PFSK-1 (cell line): ENCODE results near the gene CDK6.

Experiments used
- FOXP2 ChIP-seq: optimal IDR thresholded peaks from 2 replicates; pipeline ENCODE3; 2011; ENCODE audit warnings: borderline replicate concordance, control low read depth, inconsistent platforms; ENCODE audit not compliant: insufficient read depth; ENCODE audit errors: extremely low read length, extremely low read depth
- POLR2AphosphoS5 ChIP-seq: IDR thresholded peaks from 2 replicates; pipeline ENCODE4 v1.6.1; 2012; ENCODE audit warnings: low read depth, mild to moderate bottlenecking, control low read depth, low read length, moderate library complexity
- REST ChIP-seq, 2 experiments: IDR thresholded peaks; 2 replicates each; pipeline versions ENCODE4 v1.6.1 to v1.8.0; 2011 to 2012; ENCODE audit warnings: low read depth in 2 of 2, low read length in 2 of 2, control low read depth in 1 of 2, inconsistent platforms in 1 of 2, mild to moderate bottlenecking in 1 of 2, moderate library complexity in 1 of 2; ENCODE audit not compliant: insufficient read depth in 1 of 2
- SIN3A ChIP-seq: IDR thresholded peaks from 2 replicates; pipeline ENCODE4 v1.6.1; 2012; ENCODE audit warnings: mild to moderate bottlenecking, low read length, moderate library complexity, borderline replicate concordance; ENCODE audit not compliant: insufficient read depth
- TAF1 ChIP-seq: IDR thresholded peaks from 2 replicates; pipeline ENCODE4 v1.6.1; 2012; ENCODE audit warnings: low read length, control low read depth, borderline replicate concordance; ENCODE audit not compliant: insufficient read depth

CDK6 gene

DNA sequence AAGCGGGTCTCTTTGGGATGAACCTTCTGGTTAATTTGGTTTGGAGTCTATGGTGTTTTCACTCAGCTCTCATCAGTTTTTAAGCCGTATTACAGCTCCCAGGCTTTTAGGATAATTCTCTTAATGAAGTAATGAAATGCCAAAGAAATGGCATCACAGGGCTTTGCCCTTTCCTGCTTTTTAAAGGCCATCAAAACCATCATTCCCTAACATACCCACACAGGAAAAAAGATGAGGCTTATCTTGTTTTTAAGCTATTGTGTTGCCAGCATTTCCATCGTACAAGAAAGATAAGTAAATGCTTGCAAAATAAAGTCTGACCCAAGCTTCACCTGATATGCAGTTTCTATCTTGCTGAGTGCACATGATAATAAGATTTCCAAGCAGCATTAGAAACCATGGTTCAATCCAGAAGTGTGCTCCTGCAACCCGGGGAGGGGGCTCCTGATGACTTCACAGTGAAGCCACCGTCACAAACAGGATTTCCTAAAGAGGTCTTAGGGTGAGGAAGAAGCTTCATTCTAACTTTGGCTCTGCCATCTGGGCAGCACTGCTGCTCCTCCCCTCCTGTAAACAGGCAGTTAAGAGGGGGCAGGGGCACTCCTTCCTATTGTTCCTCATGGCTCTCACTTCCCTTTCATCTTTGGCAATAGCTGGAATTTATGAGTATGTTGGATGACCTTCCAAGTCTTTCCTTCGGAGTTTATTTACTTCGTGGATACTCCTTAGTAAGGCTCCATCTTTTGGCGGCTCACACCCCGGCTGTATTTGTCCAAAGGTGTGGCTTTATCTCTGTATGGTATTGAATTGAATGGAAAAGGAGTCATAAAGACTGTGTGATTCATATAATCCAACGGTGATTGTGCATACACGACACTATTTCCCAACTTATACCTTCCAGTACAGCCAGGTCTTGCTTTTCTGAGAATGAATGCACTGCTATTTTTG is 191.0 kb downstream of the CDK6 start:
- TF ChIP-seq POLR2AphosphoS5 (no peak), SIN3A (no peak), FOXP2 (no peak), REST (IDR thresholded peaks at IDR 0.05; ENCODE audit: insufficient read depth in 1 of 2, low read depth in 2 of 2, low read length in 2 of 2) (no peak), TAF1 (no peak)

GRCh38 chr7:92644406-92645113 is 191.8 kb downstream of the CDK6 start:
- TF ChIP-seq FOXP2 (no peak), POLR2AphosphoS5 (no peak)

DNA sequence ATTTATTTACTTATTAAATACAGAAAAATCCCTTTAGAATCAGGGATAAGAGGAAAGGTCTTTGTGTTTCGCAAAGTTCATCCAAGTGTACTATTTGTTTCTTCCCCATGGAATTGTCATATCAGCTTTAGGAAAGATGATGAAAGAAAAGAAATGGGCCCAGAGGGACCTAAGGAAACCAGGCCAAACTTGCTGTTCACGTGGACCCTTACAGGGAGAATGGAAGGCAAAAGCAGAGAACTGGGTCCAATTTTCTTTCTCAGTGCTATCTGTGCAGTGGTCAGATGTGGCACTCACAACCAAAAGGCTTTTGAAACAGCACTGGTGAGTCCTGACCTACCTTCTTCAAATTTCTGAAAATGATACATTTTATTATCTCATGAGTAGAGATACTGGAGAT is 192.6 kb downstream of the CDK6 start:
- TF ChIP-seq REST (IDR thresholded peaks at IDR 0.05; ENCODE audit: insufficient read depth in 1 of 2, low read depth in 2 of 2, low read length in 2 of 2) = no peak
- no peak for TF ChIP-seq FOXP2
- no peak for TF ChIP-seq TAF1
- no peak for TF ChIP-seq POLR2AphosphoS5
- no peak for TF ChIP-seq SIN3A

DNA sequence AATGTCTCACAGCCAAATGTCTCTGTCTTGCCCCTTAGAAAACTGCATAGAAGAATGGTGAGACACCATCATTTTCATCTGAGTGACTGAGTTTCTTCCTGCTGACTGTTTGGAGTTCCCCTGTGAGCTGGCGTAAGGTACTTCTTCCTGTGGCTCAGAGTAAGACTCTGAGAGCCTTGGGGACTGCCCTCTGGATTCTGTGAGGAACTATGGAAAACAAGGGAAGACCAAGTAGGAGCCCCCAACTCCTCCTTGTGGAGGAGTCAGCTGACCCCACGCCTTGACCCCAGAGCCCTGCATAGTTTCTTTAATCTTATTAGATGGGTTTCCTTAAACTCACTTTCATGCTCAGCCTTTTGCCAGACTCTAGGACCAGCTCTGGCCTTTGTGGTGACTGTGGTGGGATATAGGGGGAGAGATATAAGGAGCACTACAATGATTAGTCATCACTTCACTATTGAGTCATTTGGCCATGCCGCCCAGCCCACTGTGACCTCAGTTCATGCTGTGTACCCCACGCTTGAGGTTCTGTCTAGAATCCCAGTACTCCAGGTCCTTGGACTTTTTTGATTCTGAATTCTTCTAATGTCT is 194.4 kb downstream of the CDK6 start:
- no peak for TF ChIP-seq REST (IDR thresholded peaks at IDR 0.05; ENCODE audit: insufficient read depth in 1 of 2, low read depth in 2 of 2, low read length in 2 of 2)
- no peak for TF ChIP-seq POLR2AphosphoS5
- TF ChIP-seq FOXP2 = no peak

GRCh38 chr7:92639966-92640365 is 196.4 kb downstream of the CDK6 start:
- TF ChIP-seq REST (IDR thresholded peaks at IDR 0.05; ENCODE audit: insufficient read depth in 1 of 2, low read depth in 2 of 2, low read length in 2 of 2) = no peak
- no peak for TF ChIP-seq POLR2AphosphoS5
- TF ChIP-seq SIN3A = no peak
- TF ChIP-seq TAF1 = no peak
- TF ChIP-seq FOXP2 = no peak
